Spleen (tissue), 11 donors: Measurements from ENCODE around the gene OR2C3. TPM values are rescaled to one million over a fixed set of nuclear protein-coding genes. Genes with fewer than 3 reads are reported as not detected.

Source experiments
- DNase-seq: peaks from one replicate; pipeline ENCODE4 v3.0.0-alpha.2; 2020
- H3K27ac ChIP-seq, 8 donors: fragments of 200-600 bp; sonication (generic) in 7 of 8; 1 replicate in 4 of 8; 2 replicates in 4 of 8; pipeline versions ENCODE4 v1.5.0 to v1.8.0; 2016 to 2021; ENCODE audit warnings: inconsistent platforms in 4 of 8, mild to moderate bottlenecking in 4 of 8, moderate library complexity in 1 of 8
- H3K27me3 ChIP-seq, 7 donors: fragments of 200-600 bp; sonication (generic) in 6 of 7; replicated peaks in 1 of 7; 1 replicate in 4 of 7; 2 replicates in 3 of 7; pipeline versions ENCODE4 v1.5.0 to v1.8.0; 2016 to 2021; ENCODE audit warnings: inconsistent platforms in 3 of 7, mild to moderate bottlenecking in 1 of 7
- H3K36me3 ChIP-seq, 6 donors: fragments of 200-600 bp; sonication (generic) in 5 of 6; 1 replicate in 4 of 6; 2 replicates in 2 of 6; pipeline versions ENCODE4 v1.5.0 to v1.8.0; 2016 to 2021; ENCODE audit warnings: inconsistent platforms in 2 of 6
- H3K4me1 ChIP-seq, 6 donors: fragments of 200-600 bp; sonication (generic) in 5 of 6; 1 replicate in 3 of 6; 2 replicates in 3 of 6; pipeline versions ENCODE4 v1.5.0 to v1.8.0; 2016 to 2021; ENCODE audit warnings: inconsistent platforms in 3 of 6
- H3K4me3 ChIP-seq, 8 donors: fragments of 200-600 bp; sonication (generic) in 7 of 8; 1 replicate in 4 of 8; 2 replicates in 4 of 8; pipeline versions ENCODE4 v1.5.0 to v1.8.0; 2016 to 2021; ENCODE audit warnings: inconsistent platforms in 4 of 8, mild to moderate bottlenecking in 4 of 8, moderate library complexity in 2 of 8
- H3K9me3 ChIP-seq, 8 donors: fragments of 200-600 bp; sonication (generic) in 7 of 8; 1 replicate in 4 of 8; 2 replicates in 4 of 8; pipeline versions ENCODE4 v1.5.0 to v1.8.0; 2016 to 2021; ENCODE audit warnings: inconsistent platforms in 4 of 8
- CTCF ChIP-seq, 11 experiments: fragments of 200-600 bp in 7 of 11; fragments of 450-650 bp in 4 of 11; sonication (generic) in 4 of 11; IDR thresholded peaks in 8 of 11; conservative IDR thresholded peaks in 3 of 11; 1 replicate in 7 of 11; 2 replicates in 4 of 11; pipeline versions ENCODE4 v1.4.0 to v1.8.0; 2016 to 2021; ENCODE audit warnings: antibody characterized with exemption in 11 of 11, inconsistent platforms in 4 of 11, mild to moderate bottlenecking in 1 of 11
- POLR2A ChIP-seq, 3 donors: fragments of 450-650 bp; IDR thresholded peaks; one replicate each; pipeline ENCODE4 v1.5.1; 2017; ENCODE audit warnings: antibody characterized with exemption in 3 of 3, mild to moderate bottlenecking in 1 of 3
- POLR2AphosphoS5 ChIP-seq, 3 donors: sonication (generic); formaldehyde crosslinking; IDR thresholded peaks; one replicate each; pipeline ENCODE4 v1.5.1; 2017; ENCODE audit warnings: antibody characterized with exemption in 3 of 3
- WGBS, 5 donors: extraction: QIAGEN DNeasy Blood & Tissue Kit in 3 of 5; methylation state at CpG; one replicate each; pipeline versions ENCODE4 v1.1.5 to v1.1.7; 2013 to 2018; 5-methylcytosine and 5-hydroxymethylcytosine counted together
- intact Hi-C: fragments of 100-400 bp; cut with DNase I; formaldehyde crosslinking; loops from one replicate; pipeline ENCODE4 v1.15.0; 2023; ENCODE audit warnings: low total_unique reads
- polyA plus RNA-seq, 3 donors: library from polyadenylated mRNA; stranded (reverse); fragments of 200-250 nt; gene quantifications; one replicate each; pipeline ENCODE4 v1.2.1, GENCODE V29; 2013
- total RNA-seq, 7 donors: library from RNA; depleted of rRNA in 3 of 7; stranded (reverse); fragments of >200 nt in 3 of 7; fragmentation: NEBNext Ultra II Directional in 4 of 7; extraction: Animal tissue kit (Norgen Biotek cat#: 25700) in 4 of 7; gene quantifications; one replicate each; pipeline versions ENCODE4 v1.1.0 to v1.2.1, GENCODE V29; 2016 to 2021
- donor health status: healthy with polysubstance abuse.
- donor health status: DM: no; HTN: no; CAD: no; lungs with moderate emphysema.
- donor health status: DM: no; HTN: no; CAD: no.
- donor health status: Bipolar disorder and iron deficiency.
- donor health status: healthy.
- donor health status: DM: no; HTN: no; CAD: no.
- donor health status: DM: yes; HTN: yes; CAD: no.

The OR2C3 gene
- total and polyA plus RNA-seq, 10 donors, result under 0.01 to 0.26 (median 0.06) TPM; not detected in 5

DNA sequence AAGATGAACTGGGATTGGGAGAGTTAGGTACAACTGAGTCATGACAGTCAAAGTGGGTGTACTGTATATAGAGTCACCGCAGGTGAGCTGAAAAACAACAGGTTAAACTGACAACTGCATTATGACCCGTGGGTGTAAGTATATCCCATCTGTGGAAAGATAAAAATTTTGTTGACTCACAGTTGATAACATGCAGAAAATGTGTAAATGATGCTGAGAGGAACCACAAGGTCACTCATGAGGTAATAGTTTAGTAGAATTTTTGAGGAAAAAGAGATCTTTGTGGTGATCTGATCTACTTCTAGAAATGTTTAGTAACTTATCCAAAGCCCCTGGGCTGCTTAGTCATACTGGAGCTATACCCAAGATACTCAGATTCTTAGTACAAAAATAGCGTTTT lies 838 bp downstream of the OR2C3 start:
- Histone ChIP-seq H3K27ac (no peak overlapping the region), H3K36me3 (no peaks in the 10 kb centered on the region), H3K4me3 (no peak overlapping the region), H3K4me1 (no peaks in the 10 kb centered on the region), H3K27me3 (peaks cover 0 to 16% (median 5%) of the 10 kb centered on the region in 7 donors), H3K9me3 (peaks cover 0 to 3% (median 0%) of the 10 kb centered on the region in 8 donors)
- intact Hi-C loops, result no loop called here
- DNase-seq, result no peak
- TF ChIP-seq POLR2A (IDR thresholded peaks at IDR 0.05), result no peak
- TF ChIP-seq CTCF (IDR thresholded peaks at IDR 0.05 in 8 of 11, conservative IDR thresholded peaks at IDR 0.05 in 3 of 11), result no peak
- TF ChIP-seq POLR2AphosphoS5 (IDR thresholded peaks at IDR 0.05), result no peak
- 53 to 67% (median 55%) methylated on average over 3 of the region's 3 CpGs for WGBS, 5 donors

- TF ChIP-seq POLR2A (IDR thresholded peaks at IDR 0.05) (no peak), CTCF (IDR thresholded peaks at IDR 0.05 in 8 of 11, conservative IDR thresholded peaks at IDR 0.05 in 3 of 11) (no peak), POLR2AphosphoS5 (IDR thresholded peaks at IDR 0.05) (no peak)
- H3K27ac ChIP-seq, result no peak overlapping the region
- no peak for DNase-seq
- peaks cover 0 to 3% (median 0%) of the 10 kb centered on the region in 8 donors for H3K9me3 ChIP-seq
- H3K27me3 ChIP-seq, result peaks cover 0 to 15% (median 5%) of the 10 kb centered on the region in 7 donors
- no peaks in the 10 kb centered on the region for H3K4me1 ChIP-seq
- H3K36me3 ChIP-seq, result no peaks in the 10 kb centered on the region
- WGBS, 5 donors, result 90 to 97% (median 92%) methylated on average over 8 of the region's 8 CpGs
- no peak overlapping the region for H3K4me3 ChIP-seq
- intact Hi-C loops, result no loop called here
Measured at GRCh38 chr1:247531937-247532336, 4.3 kb downstream of the OR2C3 start.

DNA sequence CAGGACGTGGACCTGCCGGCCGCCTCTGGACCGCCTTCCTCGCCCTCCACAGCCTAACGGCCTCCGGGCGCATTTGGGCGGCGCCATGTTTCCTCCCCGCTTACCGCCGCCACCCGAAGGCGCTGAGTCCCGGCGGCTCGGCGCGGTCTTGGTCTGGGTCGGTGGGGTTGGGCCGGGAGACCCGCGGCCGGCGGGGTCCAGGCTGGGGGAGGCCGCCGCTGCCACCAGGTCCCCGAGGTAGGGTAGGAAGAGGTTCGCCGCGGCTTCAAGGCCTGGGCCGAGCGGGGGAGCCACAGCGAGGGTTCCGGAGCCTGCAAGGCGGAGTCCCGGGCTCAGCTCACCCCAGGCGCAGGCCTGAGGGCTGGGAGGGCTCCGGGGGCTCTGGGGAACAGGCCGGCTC lies 5.5 kb downstream of the OR2C3 start:
- no peak for DNase-seq
- Histone ChIP-seq H3K4me1 (no peaks in the 10 kb centered on the region), H3K27me3 (peaks cover 0 to 23% (median 5%) of the 10 kb centered on the region in 7 donors), H3K9me3 (peaks cover 0 to 3% (median 0%) of the 10 kb centered on the region in 8 donors), H3K4me3 (peak overlapping the region in 1 of 8 donors; percentile 46), H3K36me3 (no peaks in the 10 kb centered on the region), H3K27ac (peak overlapping the region in 2 of 8 donors; percentile 17 to 53)
- 47 to 84% (median 74%) methylated on average over 30 to 41 of the region's 41 CpGs for WGBS, 5 donors
- TF ChIP-seq CTCF (IDR thresholded peaks at IDR 0.05 in 8 of 11, conservative IDR thresholded peaks at IDR 0.05 in 3 of 11) (no peak), POLR2AphosphoS5 (IDR thresholded peaks at IDR 0.05) (no peak), POLR2A (IDR thresholded peaks at IDR 0.05) (no peak)
- intact Hi-C loops, result no loop called here

GRCh38 chr1:247529771-247530355 lies 6.4 kb downstream of the OR2C3 start:
- Histone ChIP-seq H3K9me3 (peaks cover 0 to 3% (median 0%) of the 10 kb centered on the region in 8 donors), H3K4me1 (no peaks in the 10 kb centered on the region), H3K4me3 (no peak overlapping the region), H3K27me3 (peaks cover 0 to 23% (median 5%) of the 10 kb centered on the region in 7 donors), H3K36me3 (no peaks in the 10 kb centered on the region), H3K27ac (no peak overlapping the region)
- intact Hi-C loops, result no loop called here
- DNase-seq, result no peak
- WGBS, 5 donors, result 51 to 68% (median 56%) methylated on average over 1 of the region's 1 CpG
- TF ChIP-seq CTCF (IDR thresholded peaks at IDR 0.05 in 8 of 11, conservative IDR thresholded peaks at IDR 0.05 in 3 of 11) (no peak), POLR2A (IDR thresholded peaks at IDR 0.05) (no peak), POLR2AphosphoS5 (IDR thresholded peaks at IDR 0.05) (no peak)
